HepG2 (cell line): ENCODE data around the gene PDGFB. TPM values are rescaled to one million over a fixed set of nuclear protein-coding genes. Genes with fewer than 3 reads are reported as not detected.

Experiments
- ARID2 ChIP-seq: sonication (generic); formaldehyde crosslinking; IDR thresholded peaks from 2 replicates; pipeline ENCODE4 v1.8.1; 2022; ENCODE audit warnings: mild to moderate bottlenecking, missing genetic modification reagents, borderline replicate concordance
- E2F5 ChIP-seq: sonication (generic); formaldehyde crosslinking; conservative IDR thresholded peaks from 2 replicates; pipeline ENCODE4 v1.4.0; 2020; ENCODE audit warnings: missing genetic modification reagents
- GRHL1 ChIP-seq: sonication (generic); formaldehyde crosslinking; conservative IDR thresholded peaks from 2 replicates; pipeline ENCODE4 v1.8.0; 2022; ENCODE audit warnings: missing genetic modification reagents
- IRF9 ChIP-seq: sonication (generic); formaldehyde crosslinking; IDR thresholded peaks from 2 replicates; pipeline ENCODE4 v1.8.0; 2022; ENCODE audit warnings: missing genetic modification reagents, mild to moderate bottlenecking, borderline replicate concordance
- KDM5A ChIP-seq: fragments of 200-600 bp; sonication (generic); IDR thresholded peaks from 2 replicates; pipeline ENCODE4 v1.7.0; 2018; ENCODE audit warnings: antibody characterized with exemption, mild to moderate bottlenecking, low read length, borderline replicate concordance
- KLF9 ChIP-seq: IDR thresholded peaks from 2 replicates; pipeline ENCODE4 v1.6.1; 2016; ENCODE audit warnings: low read depth
- RXRA ChIP-seq: sonication (generic); formaldehyde crosslinking; IDR thresholded peaks from 2 replicates; pipeline ENCODE4 v1.5.1; 2020; ENCODE audit warnings: missing genetic modification reagents
- TAF15 ChIP-seq: fragments of 200-400 bp; formaldehyde crosslinking; IDR thresholded peaks from one replicate; pipeline ENCODE4 v1.6.1; 2018; ENCODE audit warnings: mild to moderate bottlenecking, low read depth, low read length; ENCODE audit not compliant: poor library complexity, severe bottlenecking
- TIGD3 ChIP-seq: sonication (generic); formaldehyde crosslinking; IDR thresholded peaks from 2 replicates; pipeline ENCODE4 v1.5.1; 2020; ENCODE audit warnings: mild to moderate bottlenecking, missing genetic modification reagents, borderline replicate concordance
- ZNF292 ChIP-seq: sonication (generic); formaldehyde crosslinking; IDR thresholded peaks from 2 replicates; pipeline ENCODE4 v1.8.1; 2022; ENCODE audit warnings: mild to moderate bottlenecking, low read depth, missing genetic modification reagents, borderline replicate concordance
- ZNF737 ChIP-seq: sonication (generic); formaldehyde crosslinking; IDR thresholded peaks from 2 replicates; pipeline ENCODE4 v1.5.0; 2020; ENCODE audit warnings: missing genetic modification reagents, mild to moderate bottlenecking, borderline replicate concordance
- polyA plus RNA-seq, 8 experiments: library from polyadenylated mRNA; depleted of rRNA in 3 of 8; stranded (reverse) in 7 of 8; unstranded in 1 of 8; fragments of >200 nt; fragmentation: Illumina TruSeq in 4 of 8; extraction: Trizol in 4 of 8; gene quantifications; 2 replicates each; pipeline versions ENCODE4 v1.2.1 to v1.2.3, GENCODE V29; 2011 to 2016; ENCODE audit warnings: low read depth in 4 of 8, missing spikeins in 1 of 8, mixed read lengths in 1 of 8; ENCODE audit not compliant: insufficient read depth in 1 of 8
- total RNA-seq, 5 experiments: library from RNA; depleted of rRNA; stranded (reverse); fragments of >200 nt; fragmentation: Illumina TruSeq; extraction: Trizol; gene quantifications; 2 replicates each; pipeline ENCODE4 v1.2.3, GENCODE V29; 2016; ENCODE audit warnings: low read depth in 1 of 5
- TF ChIP-seq, protein P1 (sequence below): sonication (generic); formaldehyde crosslinking; IDR thresholded peaks from 2 replicates; pipeline ENCODE4 v1.4.0; 2020; ENCODE audit warnings: missing genetic modification reagents
- TF ChIP-seq, protein P2 (sequence below): sonication (generic); formaldehyde crosslinking; IDR thresholded peaks from 2 replicates; pipeline ENCODE4 v1.9.0; 2021; ENCODE audit warnings: missing genetic modification reagents, mild to moderate bottlenecking, borderline replicate concordance
- TF ChIP-seq, protein P3 (sequence below): IDR thresholded peaks from 2 replicates; pipeline ENCODE4 v1.6.1; 2016; ENCODE audit warnings: missing genetic modification reagents, missing compliant biosample characterization
- TF ChIP-seq, protein P4 (sequence below): conservative IDR thresholded peaks from 2 replicates; pipeline ENCODE4 v1.6.1; 2018; ENCODE audit warnings: missing genetic modification reagents

The PDGFB gene
- total and polyA plus RNA-seq, 2 of the 13 experiments (the other 11 are each of a cell fraction or from before 2014, with no cell fraction given), result 1.4 to 10.1 TPM

- peak; percentile 46; the same call in 1 of the 2 replicates for TF ChIP-seq KLF9 (CRISPR knock-in tag)
- TF ChIP-seq, protein P1, sequence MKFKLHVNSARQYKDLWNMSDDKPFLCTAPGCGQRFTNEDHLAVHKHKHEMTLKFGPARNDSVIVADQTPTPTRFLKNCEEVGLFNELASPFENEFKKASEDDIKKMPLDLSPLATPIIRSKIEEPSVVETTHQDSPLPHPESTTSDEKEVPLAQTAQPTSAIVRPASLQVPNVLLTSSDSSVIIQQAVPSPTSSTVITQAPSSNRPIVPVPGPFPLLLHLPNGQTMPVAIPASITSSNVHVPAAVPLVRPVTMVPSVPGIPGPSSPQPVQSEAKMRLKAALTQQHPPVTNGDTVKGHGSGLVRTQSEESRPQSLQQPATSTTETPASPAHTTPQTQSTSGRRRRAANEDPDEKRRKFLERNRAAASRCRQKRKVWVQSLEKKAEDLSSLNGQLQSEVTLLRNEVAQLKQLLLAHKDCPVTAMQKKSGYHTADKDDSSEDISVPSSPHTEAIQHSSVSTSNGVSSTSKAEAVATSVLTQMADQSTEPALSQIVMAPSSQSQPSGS, result peak; percentile 76
- TF ChIP-seq, protein P2, sequence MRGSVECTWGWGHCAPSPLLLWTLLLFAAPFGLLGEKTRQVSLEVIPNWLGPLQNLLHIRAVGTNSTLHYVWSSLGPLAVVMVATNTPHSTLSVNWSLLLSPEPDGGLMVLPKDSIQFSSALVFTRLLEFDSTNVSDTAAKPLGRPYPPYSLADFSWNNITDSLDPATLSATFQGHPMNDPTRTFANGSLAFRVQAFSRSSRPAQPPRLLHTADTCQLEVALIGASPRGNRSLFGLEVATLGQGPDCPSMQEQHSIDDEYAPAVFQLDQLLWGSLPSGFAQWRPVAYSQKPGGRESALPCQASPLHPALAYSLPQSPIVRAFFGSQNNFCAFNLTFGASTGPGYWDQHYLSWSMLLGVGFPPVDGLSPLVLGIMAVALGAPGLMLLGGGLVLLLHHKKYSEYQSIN (CRISPR knock-in tag), result no peak
- TF ChIP-seq IRF9, result no peak
- TF ChIP-seq ARID2 (CRISPR knock-in tag), result no peak
- TF ChIP-seq ZNF292 (CRISPR knock-in tag), result peak; percentile 90
- TF ChIP-seq RXRA, result peak; percentile 98
- TF ChIP-seq TAF15, result no peak
- TF ChIP-seq KDM5A, result no peak
- TF ChIP-seq GRHL1 (CRISPR knock-in tag), result no peak
- TF ChIP-seq, protein P3, sequence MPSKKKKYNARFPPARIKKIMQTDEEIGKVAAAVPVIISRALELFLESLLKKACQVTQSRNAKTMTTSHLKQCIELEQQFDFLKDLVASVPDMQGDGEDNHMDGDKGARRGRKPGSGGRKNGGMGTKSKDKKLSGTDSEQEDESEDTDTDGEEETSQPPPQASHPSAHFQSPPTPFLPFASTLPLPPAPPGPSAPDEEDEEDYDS, result peak; percentile 60
- TF ChIP-seq ZNF737 (CRISPR knock-in tag), result no peak
- TF ChIP-seq, protein P4, sequence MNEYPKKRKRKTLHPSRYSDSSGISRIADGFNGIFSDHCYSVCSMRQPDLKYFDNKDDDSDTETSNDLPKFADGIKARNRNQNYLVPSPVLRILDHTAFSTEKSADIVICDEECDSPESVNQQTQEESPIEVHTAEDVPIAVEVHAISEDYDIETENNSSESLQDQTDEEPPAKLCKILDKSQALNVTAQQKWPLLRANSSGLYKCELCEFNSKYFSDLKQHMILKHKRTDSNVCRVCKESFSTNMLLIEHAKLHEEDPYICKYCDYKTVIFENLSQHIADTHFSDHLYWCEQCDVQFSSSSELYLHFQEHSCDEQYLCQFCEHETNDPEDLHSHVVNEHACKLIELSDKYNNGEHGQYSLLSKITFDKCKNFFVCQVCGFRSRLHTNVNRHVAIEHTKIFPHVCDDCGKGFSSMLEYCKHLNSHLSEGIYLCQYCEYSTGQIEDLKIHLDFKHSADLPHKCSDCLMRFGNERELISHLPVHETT (CRISPR knock-in tag), result no peak; the same call in 1 of the 2 replicates
- TF ChIP-seq E2F5 (CRISPR knock-in tag), result no peak
- TF ChIP-seq TIGD3 (CRISPR knock-in tag), result no peak
Measured at GRCh38 chr22:39283322-39284141, 38.8 kb upstream of the PDGFB start (continued).
